ENCODE results near the gene NCOA1. TPM values are rescaled to one million over a fixed set of nuclear protein-coding genes. Genes with fewer than 3 reads are reported as not detected.

The NCOA1 gene
- total RNA-seq, 3 donors from 2014 or later, result 34.8 to 55.6 (median 43.6) TPM

GRCh38 chr2:24558781-24559472 lies 67.9 kb downstream of the NCOA1 start:
- Histone ChIP-seq H3K4me3 (no peak overlapping the region), H3K9me3 (no peaks in the 10 kb centered on the region), H3K36me3 (ENCODE audit: low read depth) (no peaks in the 10 kb centered on the region), H3K4me1 (ENCODE audit: low read depth) (no peaks in the 10 kb centered on the region)
- no peak for TF ChIP-seq CTCF (IDR thresholded peaks at IDR 0.05)
- intact Hi-C loops (cut with DNase I, micrococcal nuclease), result no loop called here
- ATAC-seq (no peak), DNase-seq (no peak)

GRCh38 chr2:24559473-24560113 lies 68.5 kb downstream of the NCOA1 start:
- Histone ChIP-seq H3K36me3 (ENCODE audit: low read depth) (no peaks in the 10 kb centered on the region), H3K4me3 (no peak overlapping the region), H3K4me1 (ENCODE audit: low read depth) (no peaks in the 10 kb centered on the region), H3K9me3 (no peaks in the 10 kb centered on the region)
- no peak for TF ChIP-seq CTCF (IDR thresholded peaks at IDR 0.05)
- ATAC-seq, result no peak
- no peak for DNase-seq
- intact Hi-C loops (cut with DNase I, micrococcal nuclease), result no loop called here

- no peak for ATAC-seq
- no peaks in the 10 kb centered on the region for H3K4me1 ChIP-seq (ENCODE audit: low read depth)
- DNase-seq, result no peak
- no peaks in the 10 kb centered on the region for H3K36me3 ChIP-seq (ENCODE audit: low read depth)
- intact Hi-C loops (cut with DNase I, micrococcal nuclease), result no loop called here
- H3K9me3 ChIP-seq, result peaks cover 6% of the 10 kb centered on the region
- H3K4me3 ChIP-seq, result no peak overlapping the region
- TF ChIP-seq CTCF (IDR thresholded peaks at IDR 0.05), result no peak
Observed at GRCh38 chr2:24565537-24565936, 74.5 kb downstream of the NCOA1 start.

- Histone ChIP-seq H3K4me1 (ENCODE audit: low read depth) (no peaks in the 10 kb centered on the region), H3K36me3 (ENCODE audit: low read depth) (no peaks in the 10 kb centered on the region), H3K4me3 (no peak overlapping the region), H3K9me3 (peaks cover 6% of the 10 kb centered on the region)
- ATAC-seq (no peak), DNase-seq (no peak)
- intact Hi-C loops (cut with DNase I, micrococcal nuclease), result no loop called here
- TF ChIP-seq CTCF (IDR thresholded peaks at IDR 0.05), result no peak
Observed at GRCh38 chr2:24566209-24566608, 75.2 kb downstream of the NCOA1 start.

- Histone ChIP-seq H3K4me3 (no peak overlapping the region), H3K4me1 (ENCODE audit: low read depth) (no peaks in the 10 kb centered on the region), H3K36me3 (ENCODE audit: low read depth) (no peaks in the 10 kb centered on the region), H3K9me3 (peaks cover 6% of the 10 kb centered on the region)
- intact Hi-C loops (cut with DNase I, micrococcal nuclease), result no loop called here
- DNase-seq, result no peak
- no peak for ATAC-seq
- TF ChIP-seq CTCF (IDR thresholded peaks at IDR 0.05), result no peak
Observed at GRCh38 chr2:24566630-24567029, 75.6 kb downstream of the NCOA1 start.
